Liver (tissue), 3 donors: Measurements from ENCODE around the gene IFITM5.

ENCODE experiments used
- JUND ChIP-seq, 2 donors: IDR thresholded peaks; 2 replicates each; pipeline ENCODE4 v1.6.1; 2016; ENCODE audit warnings: antibody characterized with exemption in 2 of 2
- MAX ChIP-seq: IDR thresholded peaks from 2 replicates; pipeline ENCODE4 v1.6.1; 2016; ENCODE audit warnings: antibody characterized with exemption
- RAD21 ChIP-seq, 2 donors: IDR thresholded peaks; 2 replicates each; pipeline ENCODE4 v1.6.1; 2016; ENCODE audit warnings: antibody characterized with exemption in 2 of 2, mild to moderate bottlenecking in 2 of 2
- RXRA ChIP-seq, 2 donors: IDR thresholded peaks; 2 replicates each; pipeline ENCODE4 v1.6.1; 2017 to 2018; ENCODE audit warnings: antibody characterized with exemption in 2 of 2, mild to moderate bottlenecking in 1 of 2
- TAF1 ChIP-seq: conservative IDR thresholded peaks from 2 replicates; pipeline ENCODE4 v1.6.1; 2016; ENCODE audit warnings: antibody characterized with exemption, mild to moderate bottlenecking
- TF ChIP-seq, protein P1 (sequence below): fragments of 150-350 bp; IDR thresholded peaks from 2 replicates; pipeline ENCODE4 v1.5.1; 2017; ENCODE audit warnings: improper control_type of control experiment, low read depth, low read length; ENCODE audit not compliant: missing input control
- TF ChIP-seq, protein P2 (sequence below): IDR thresholded peaks from 2 replicates; pipeline ENCODE4 v1.6.1; 2016; ENCODE audit warnings: antibody characterized with exemption
- TF ChIP-seq, protein P3 (sequence below): IDR thresholded peaks from 2 replicates; pipeline ENCODE4 v1.6.1; 2016; ENCODE audit warnings: antibody characterized with exemption, mild to moderate bottlenecking
- donor health status: healthy.
- donor health status: healthy.

DNA sequence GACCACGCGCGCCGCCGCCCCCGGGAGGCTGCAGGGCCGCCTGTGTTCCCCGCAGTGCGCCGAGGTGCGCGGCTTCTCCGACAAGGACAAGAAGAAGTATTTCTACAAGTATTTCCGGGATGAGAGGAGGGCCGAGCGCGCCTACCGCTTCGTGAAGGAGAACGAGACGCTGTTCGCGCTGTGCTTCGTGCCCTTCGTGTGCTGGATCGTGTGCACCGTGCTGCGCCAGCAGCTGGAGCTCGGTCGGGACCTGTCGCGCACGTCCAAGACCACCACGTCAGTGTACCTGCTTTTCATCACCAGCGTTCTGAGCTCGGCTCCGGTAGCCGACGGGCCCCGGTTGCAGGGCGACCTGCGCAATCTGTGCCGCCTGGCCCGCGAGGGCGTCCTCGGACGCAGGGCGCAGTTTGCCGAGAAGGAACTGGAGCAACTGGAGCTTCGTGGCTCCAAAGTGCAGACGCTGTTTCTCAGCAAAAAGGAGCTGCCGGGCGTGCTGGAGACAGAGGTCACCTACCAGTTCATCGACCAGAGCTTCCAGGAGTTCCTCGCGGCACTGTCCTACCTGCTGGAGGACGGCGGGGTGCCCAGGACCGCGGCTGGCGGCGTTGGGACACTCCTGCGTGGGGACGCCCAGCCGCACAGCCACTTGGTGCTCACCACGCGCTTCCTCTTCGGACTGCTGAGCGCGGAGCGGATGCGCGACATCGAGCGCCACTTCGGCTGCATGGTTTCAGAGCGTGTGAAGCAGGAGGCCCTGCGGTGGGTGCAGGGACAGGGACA, 18.4 kb downstream of the IFITM5 start:
- TF ChIP-seq RXRA (IDR thresholded peaks at IDR 0.05) (no peak), RAD21 (IDR thresholded peaks at IDR 0.05) (no peak), JUND (IDR thresholded peaks at IDR 0.05) (no peak), MAX (no peak), TAF1 (no peak)
- TF ChIP-seq, protein P1, sequence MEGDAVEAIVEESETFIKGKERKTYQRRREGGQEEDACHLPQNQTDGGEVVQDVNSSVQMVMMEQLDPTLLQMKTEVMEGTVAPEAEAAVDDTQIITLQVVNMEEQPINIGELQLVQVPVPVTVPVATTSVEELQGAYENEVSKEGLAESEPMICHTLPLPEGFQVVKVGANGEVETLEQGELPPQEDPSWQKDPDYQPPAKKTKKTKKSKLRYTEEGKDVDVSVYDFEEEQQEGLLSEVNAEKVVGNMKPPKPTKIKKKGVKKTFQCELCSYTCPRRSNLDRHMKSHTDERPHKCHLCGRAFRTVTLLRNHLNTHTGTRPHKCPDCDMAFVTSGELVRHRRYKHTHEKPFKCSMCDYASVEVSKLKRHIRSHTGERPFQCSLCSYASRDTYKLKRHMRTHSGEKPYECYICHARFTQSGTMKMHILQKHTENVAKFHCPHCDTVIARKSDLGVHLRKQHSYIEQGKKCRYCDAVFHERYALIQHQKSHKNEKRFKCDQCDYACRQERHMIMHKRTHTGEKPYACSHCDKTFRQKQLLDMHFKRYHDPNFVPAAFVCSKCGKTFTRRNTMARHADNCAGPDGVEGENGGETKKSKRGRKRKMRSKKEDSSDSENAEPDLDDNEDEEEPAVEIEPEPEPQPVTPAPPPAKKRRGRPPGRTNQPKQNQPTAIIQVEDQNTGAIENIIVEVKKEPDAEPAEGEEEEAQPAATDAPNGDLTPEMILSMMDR: no peak
- TF ChIP-seq, protein P2, sequence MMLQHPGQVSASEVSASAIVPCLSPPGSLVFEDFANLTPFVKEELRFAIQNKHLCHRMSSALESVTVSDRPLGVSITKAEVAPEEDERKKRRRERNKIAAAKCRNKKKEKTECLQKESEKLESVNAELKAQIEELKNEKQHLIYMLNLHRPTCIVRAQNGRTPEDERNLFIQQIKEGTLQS: no peak
- TF ChIP-seq, protein P3, sequence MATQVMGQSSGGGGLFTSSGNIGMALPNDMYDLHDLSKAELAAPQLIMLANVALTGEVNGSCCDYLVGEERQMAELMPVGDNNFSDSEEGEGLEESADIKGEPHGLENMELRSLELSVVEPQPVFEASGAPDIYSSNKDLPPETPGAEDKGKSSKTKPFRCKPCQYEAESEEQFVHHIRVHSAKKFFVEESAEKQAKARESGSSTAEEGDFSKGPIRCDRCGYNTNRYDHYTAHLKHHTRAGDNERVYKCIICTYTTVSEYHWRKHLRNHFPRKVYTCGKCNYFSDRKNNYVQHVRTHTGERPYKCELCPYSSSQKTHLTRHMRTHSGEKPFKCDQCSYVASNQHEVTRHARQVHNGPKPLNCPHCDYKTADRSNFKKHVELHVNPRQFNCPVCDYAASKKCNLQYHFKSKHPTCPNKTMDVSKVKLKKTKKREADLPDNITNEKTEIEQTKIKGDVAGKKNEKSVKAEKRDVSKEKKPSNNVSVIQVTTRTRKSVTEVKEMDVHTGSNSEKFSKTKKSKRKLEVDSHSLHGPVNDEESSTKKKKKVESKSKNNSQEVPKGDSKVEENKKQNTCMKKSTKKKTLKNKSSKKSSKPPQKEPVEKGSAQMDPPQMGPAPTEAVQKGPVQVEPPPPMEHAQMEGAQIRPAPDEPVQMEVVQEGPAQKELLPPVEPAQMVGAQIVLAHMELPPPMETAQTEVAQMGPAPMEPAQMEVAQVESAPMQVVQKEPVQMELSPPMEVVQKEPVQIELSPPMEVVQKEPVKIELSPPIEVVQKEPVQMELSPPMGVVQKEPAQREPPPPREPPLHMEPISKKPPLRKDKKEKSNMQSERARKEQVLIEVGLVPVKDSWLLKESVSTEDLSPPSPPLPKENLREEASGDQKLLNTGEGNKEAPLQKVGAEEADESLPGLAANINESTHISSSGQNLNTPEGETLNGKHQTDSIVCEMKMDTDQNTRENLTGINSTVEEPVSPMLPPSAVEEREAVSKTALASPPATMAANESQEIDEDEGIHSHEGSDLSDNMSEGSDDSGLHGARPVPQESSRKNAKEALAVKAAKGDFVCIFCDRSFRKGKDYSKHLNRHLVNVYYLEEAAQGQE: no peak
